GM12892 (cell line): ENCODE results near the gene SLC27A6.

Experiments used
- DNase-seq: peaks from one replicate; pipeline ENCODE4 v3.0.0; 2011; ENCODE audit not compliant: insufficient read length
- FAIRE-seq: peaks from 2 replicates; lab custom pipeline; 2011; peaks lifted over from hg19 to GRCh38; lab: Jason Lieb, UNC
- POLR2A ChIP-seq: IDR thresholded peaks from 2 replicates; pipeline ENCODE4 v1.6.1; 2011; ENCODE audit warnings: low read depth, low read length, control low read depth
- POLR2AphosphoS5 ChIP-seq: IDR thresholded peaks from 2 replicates; pipeline ENCODE4 v1.6.1; 2011; ENCODE audit warnings: low read depth, low read length, control low read depth
- TAF1 ChIP-seq: IDR thresholded peaks from 2 replicates; pipeline ENCODE4 v1.6.1; 2011; ENCODE audit warnings: low read depth, mild to moderate bottlenecking, control low read depth, low read length, borderline replicate concordance

Gene SLC27A6

GRCh38 chr5:128962211-128962610 lies 3.1 kb upstream of the SLC27A6 start:
- DNase-seq, result no peak
- no peak for FAIRE-seq
- TF ChIP-seq POLR2AphosphoS5, result no peak
- no peak for TF ChIP-seq TAF1
- TF ChIP-seq POLR2A, result no peak

DNA sequence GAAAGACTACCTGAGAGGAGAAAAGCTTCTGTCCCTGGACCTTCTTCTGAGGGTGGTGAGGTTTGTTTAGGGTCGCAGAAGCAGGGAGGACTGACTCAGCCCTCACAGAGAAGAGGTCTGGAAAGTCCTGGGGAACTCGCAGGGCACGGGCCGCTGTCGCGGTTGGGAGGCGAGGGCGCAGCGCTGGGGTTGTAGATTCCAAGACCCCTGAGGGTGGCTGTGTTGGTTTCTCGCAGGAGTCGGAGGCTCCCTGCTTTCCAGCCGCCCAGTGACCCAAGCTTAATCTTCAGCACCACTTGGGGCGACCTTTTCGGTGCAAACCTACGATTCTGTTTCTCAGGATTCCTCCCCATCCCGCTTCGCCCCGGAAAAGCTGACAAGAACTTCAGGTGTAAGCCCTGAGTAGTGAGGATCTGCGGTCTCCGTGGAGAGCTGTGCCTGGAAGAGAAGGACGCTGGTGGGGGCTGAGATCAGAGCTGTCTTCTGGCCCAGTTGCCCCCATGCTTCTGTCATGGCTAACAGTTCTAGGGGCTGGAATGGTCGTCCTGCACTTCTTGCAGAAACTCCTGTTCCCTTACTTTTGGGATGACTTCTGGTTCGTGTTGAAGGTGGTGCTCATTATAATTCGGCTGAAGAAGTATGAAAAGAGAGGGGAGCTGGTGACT lies 482 bp downstream of the SLC27A6 start:
- FAIRE-seq (no peak), DNase-seq (no peak)
- TF ChIP-seq POLR2AphosphoS5 (no peak), POLR2A (no peak), TAF1 (no peak)

GRCh38 chr5:128966375-128966774 lies 1.1 kb downstream of the SLC27A6 start:
- DNase-seq (no peak), FAIRE-seq (no peak)
- TF ChIP-seq TAF1 (no peak), POLR2AphosphoS5 (no peak), POLR2A (no peak)

DNA sequence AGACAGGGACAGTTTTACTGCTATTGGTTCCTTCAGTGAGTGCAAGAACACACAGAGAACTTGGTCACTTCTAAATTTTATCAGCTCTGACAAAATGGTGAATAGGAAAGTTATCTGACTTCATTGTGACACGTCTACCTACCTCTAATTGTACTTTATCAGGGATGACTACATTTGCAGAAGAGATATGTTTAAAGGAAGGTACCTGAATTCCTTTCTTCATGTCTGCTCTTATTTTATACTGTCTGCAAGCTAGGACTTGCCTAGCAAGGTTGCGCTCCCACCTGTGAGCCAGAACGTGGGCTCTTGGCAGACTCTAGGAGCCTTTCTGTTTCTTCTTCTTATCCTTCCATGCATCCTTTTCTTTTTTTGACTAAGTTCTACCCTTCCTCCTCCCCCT lies 1.6 kb downstream of the SLC27A6 start:
- FAIRE-seq, result no peak
- TF ChIP-seq POLR2A, result no peak
- TF ChIP-seq TAF1, result no peak
- TF ChIP-seq POLR2AphosphoS5, result no peak
- no peak for DNase-seq

- DNase-seq, result no peak
- no peak for FAIRE-seq
- no peak for TF ChIP-seq POLR2AphosphoS5
- TF ChIP-seq POLR2A, result no peak
- no peak for TF ChIP-seq TAF1
These were observed 8.0 kb downstream of the SLC27A6 start for GRCh38 chr5:128973244-128973643.

DNA sequence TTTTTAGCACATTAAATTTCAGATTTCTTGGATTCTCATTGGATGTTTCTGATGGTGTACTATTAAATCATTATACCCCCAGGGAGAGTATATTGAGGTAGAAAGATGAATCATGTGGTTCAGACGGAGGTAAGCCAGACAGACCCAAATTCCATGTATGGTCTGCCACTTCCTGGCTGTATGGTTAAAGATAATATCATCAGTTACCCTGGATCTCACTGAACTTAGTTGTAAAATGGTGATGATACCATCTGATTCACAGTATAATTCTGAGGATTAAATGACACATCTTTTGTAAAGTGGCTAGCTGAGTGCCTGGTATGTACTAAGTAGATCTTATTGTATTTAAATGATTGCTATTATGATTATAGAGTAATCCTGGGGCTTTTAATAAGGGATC lies 9.3 kb downstream of the SLC27A6 start:
- DNase-seq (no peak), FAIRE-seq (no peak)
- TF ChIP-seq TAF1 (no peak), POLR2A (no peak)

GRCh38 chr5:128979761-128980160 lies 14.5 kb downstream of the SLC27A6 start:
- DNase-seq (no peak), FAIRE-seq (no peak)
- TF ChIP-seq POLR2AphosphoS5 (no peak), POLR2A (no peak), TAF1 (no peak)

GRCh38 chr5:128980917-128981316 lies 15.6 kb downstream of the SLC27A6 start:
- TF ChIP-seq POLR2A, result no peak
- TF ChIP-seq TAF1, result no peak
- no peak for TF ChIP-seq POLR2AphosphoS5
- FAIRE-seq (no peak), DNase-seq (no peak)

- TF ChIP-seq POLR2A (no peak), POLR2AphosphoS5 (no peak), TAF1 (no peak)
- FAIRE-seq, result no peak
- DNase-seq, result no peak
These were observed 19.2 kb downstream of the SLC27A6 start for GRCh38 chr5:128984480-128984879.

DNA sequence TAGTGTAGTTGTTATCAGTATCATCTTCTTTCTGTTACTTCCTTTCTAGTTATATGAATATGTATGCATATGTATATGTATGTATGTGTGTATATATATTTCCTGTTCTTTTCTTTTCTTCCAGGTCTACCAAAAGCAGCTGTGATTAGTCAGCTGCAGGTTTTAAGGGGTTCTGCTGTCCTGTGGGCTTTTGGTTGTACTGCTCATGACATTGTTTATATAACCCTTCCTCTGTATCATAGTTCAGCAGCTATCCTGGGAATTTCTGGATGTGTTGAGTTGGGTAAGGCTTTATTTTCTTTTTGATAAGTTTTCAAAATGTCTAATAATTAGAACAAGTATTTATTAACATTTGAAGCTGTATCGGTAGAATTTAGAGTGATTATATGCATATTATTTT lies 23.2 kb downstream of the SLC27A6 start:
- no peak for FAIRE-seq

GRCh38 chr5:129001841-129002526 lies 36.7 kb downstream of the SLC27A6 start:
- no peak for TF ChIP-seq POLR2A
- TF ChIP-seq POLR2AphosphoS5, result no peak
- no peak for TF ChIP-seq TAF1
- DNase-seq (no peak), FAIRE-seq (no peak)

More for the DNA sequence above, 23.2 kb downstream of the SLC27A6 start:
- no peak for TF ChIP-seq POLR2AphosphoS5
- TF ChIP-seq POLR2A, result no peak
- no peak for TF ChIP-seq TAF1
- DNase-seq, result no peak

DNA sequence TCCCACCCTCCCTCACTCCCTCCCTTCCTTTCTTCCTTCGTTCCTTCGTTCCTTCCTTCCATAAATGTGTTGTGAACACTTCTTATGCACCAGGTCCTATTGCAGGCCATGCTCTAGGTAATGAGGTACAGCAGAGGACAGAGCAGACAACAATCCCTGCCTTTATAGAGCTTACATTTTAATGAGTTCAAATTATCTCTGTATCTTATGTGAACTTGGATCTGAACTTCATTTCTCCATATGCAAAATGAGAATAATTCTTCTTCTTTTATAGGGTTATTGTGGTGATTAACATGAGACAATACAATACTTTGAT lies 37.2 kb downstream of the SLC27A6 start:
- DNase-seq (no peak), FAIRE-seq (no peak)
- no peak for TF ChIP-seq POLR2A
- TF ChIP-seq POLR2AphosphoS5, result no peak
- TF ChIP-seq TAF1, result no peak
